Measurements from ENCODE around the gene NUDT4B. TPM values are rescaled to one million over a fixed set of nuclear protein-coding genes. Genes with fewer than 3 reads are reported as not detected.
"Not testable (repeated sequence)": the region's sequence is repeated elsewhere in the genome, so short reads cannot be mapped to it uniquely, and the experiment has no call there.

NUDT4B gene
- total RNA-seq = not detected

GRCh38 chr1:148748563-148749334, at the start of gene NUDT4B:
Gene NUDT4B (plus strand): TSS chr1:148748774. CDS start chr1:148748953, 179 bp downstream.
- H3K4me3 Mint-ChIP-seq; H3K4me1 Mint-ChIP-seq (ENCODE audit: low read depth); POLR2A ChIA-PET; H3K27ac Mint-ChIP-seq; H3K27me3 Mint-ChIP-seq; intact Hi-C loops (cut with micrococcal nuclease); H3K36me3 Mint-ChIP-seq (ENCODE audit: low read depth); CTCF ChIA-PET; DNase-seq; H3K9me3 Mint-ChIP-seq: not testable (repeated sequence)
- ATAC-seq = peak; percentile 76

GRCh38 chr1:148699357-148699756, 49.2 kb upstream of the NUDT4B start:
- H3K4me3 Mint-ChIP-seq; H3K27ac Mint-ChIP-seq; POLR2A ChIA-PET; H3K4me1 Mint-ChIP-seq (ENCODE audit: low read depth); H3K9me3 Mint-ChIP-seq; H3K27me3 Mint-ChIP-seq; DNase-seq; H3K36me3 Mint-ChIP-seq (ENCODE audit: low read depth); intact Hi-C loops (cut with micrococcal nuclease); CTCF ChIA-PET: not testable (repeated sequence)
- ATAC-seq = peak; percentile 95

DNA sequence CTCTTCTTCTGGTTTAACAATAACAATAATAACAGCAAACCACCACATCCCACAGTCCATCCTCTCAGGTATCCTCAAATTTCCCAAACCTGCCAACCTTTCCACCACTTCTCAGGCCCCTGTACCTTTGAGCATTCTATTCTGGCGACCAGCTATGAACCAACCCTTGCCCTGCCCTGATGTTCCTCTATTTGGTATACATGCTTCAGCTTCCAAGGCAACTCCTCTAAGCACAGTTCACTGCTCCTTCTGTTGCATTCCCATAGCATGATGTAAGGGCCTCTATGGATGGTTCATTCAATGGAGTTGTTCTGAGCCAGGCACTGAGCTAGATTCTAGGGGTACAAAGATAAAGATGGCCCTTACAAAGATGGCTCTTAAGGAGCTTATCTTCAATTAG, 46.3 kb upstream of the NUDT4B start:
- CTCF ChIA-PET = not testable (repeated sequence)

GRCh38 chr1:148703973-148704591, 44.5 kb upstream of the NUDT4B start:
- ATAC-seq; H3K4me1 Mint-ChIP-seq (ENCODE audit: low read depth); H3K27ac Mint-ChIP-seq; H3K4me3 Mint-ChIP-seq; intact Hi-C loops (cut with micrococcal nuclease); POLR2A ChIA-PET; H3K9me3 Mint-ChIP-seq; CTCF ChIA-PET; H3K36me3 Mint-ChIP-seq (ENCODE audit: low read depth); H3K27me3 Mint-ChIP-seq; DNase-seq: not testable (repeated sequence)

More for the DNA sequence above, 46.3 kb upstream of the NUDT4B start:
- H3K27me3 Mint-ChIP-seq; DNase-seq; H3K4me3 Mint-ChIP-seq; H3K9me3 Mint-ChIP-seq; H3K36me3 Mint-ChIP-seq (ENCODE audit: low read depth); H3K27ac Mint-ChIP-seq; H3K4me1 Mint-ChIP-seq (ENCODE audit: low read depth); POLR2A ChIA-PET; intact Hi-C loops (cut with micrococcal nuclease); ATAC-seq: not testable (repeated sequence)

- CTCF ChIA-PET; H3K27me3 Mint-ChIP-seq; intact Hi-C loops (cut with micrococcal nuclease): not testable (repeated sequence)
These were observed 43.1 kb upstream of the NUDT4B start for GRCh38 chr1:148705316-148705948.

GRCh38 chr1:148708779-148709333, 39.7 kb upstream of the NUDT4B start:
- intact Hi-C loops (cut with micrococcal nuclease); POLR2A ChIA-PET; CTCF ChIA-PET; H3K27ac Mint-ChIP-seq; H3K4me1 Mint-ChIP-seq (ENCODE audit: low read depth); H3K9me3 Mint-ChIP-seq; H3K27me3 Mint-ChIP-seq; DNase-seq; ATAC-seq; H3K4me3 Mint-ChIP-seq; H3K36me3 Mint-ChIP-seq (ENCODE audit: low read depth): not testable (repeated sequence)

More at GRCh38 chr1:148705316-148705948, 43.1 kb upstream of the NUDT4B start:
- H3K4me3 Mint-ChIP-seq; POLR2A ChIA-PET; H3K9me3 Mint-ChIP-seq; H3K27ac Mint-ChIP-seq; DNase-seq; H3K4me1 Mint-ChIP-seq (ENCODE audit: low read depth); ATAC-seq; H3K36me3 Mint-ChIP-seq (ENCODE audit: low read depth): not testable (repeated sequence)

DNA sequence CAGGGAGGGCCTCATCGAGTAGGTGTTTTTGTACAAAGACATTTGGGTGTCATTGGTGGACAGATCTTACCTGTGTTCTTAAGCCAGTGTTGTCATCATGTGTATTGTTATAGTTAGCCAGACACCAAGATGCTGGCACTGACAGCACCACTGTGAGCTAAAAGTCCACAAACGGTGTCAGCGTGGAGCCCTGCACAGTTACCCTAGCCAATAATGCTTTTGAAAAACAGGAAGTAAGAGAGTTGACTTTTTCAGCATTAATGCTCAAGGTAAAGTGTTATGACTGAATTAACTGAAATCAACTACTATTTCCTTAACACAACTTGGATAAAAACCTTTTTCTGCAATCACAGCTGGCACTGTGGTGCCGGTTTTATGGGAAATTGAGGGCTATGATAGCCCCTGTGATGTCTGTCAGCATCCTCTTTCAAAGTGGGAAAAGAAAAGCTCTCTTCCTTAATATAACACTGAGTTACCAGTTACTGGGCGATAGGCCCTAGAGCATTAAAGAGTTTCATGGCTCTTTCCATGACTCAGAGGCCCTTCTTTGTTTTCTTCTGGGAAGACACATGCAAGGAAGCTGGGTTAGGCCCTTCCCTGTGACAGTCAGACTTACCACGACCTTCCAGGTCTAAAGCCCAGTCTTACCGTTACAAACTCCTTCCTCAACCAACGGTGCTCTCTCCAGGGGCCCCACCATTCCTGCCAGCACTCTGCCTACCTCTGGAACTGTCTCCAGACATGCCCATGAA, 37.6 kb upstream of the NUDT4B start:
- H3K27me3 Mint-ChIP-seq; CTCF ChIA-PET; H3K36me3 Mint-ChIP-seq (ENCODE audit: low read depth); intact Hi-C loops (cut with micrococcal nuclease); H3K27ac Mint-ChIP-seq; POLR2A ChIA-PET; H3K9me3 Mint-ChIP-seq; DNase-seq; H3K4me1 Mint-ChIP-seq (ENCODE audit: low read depth); H3K4me3 Mint-ChIP-seq: not testable (repeated sequence)
- peak; percentile 45 for ATAC-seq

DNA sequence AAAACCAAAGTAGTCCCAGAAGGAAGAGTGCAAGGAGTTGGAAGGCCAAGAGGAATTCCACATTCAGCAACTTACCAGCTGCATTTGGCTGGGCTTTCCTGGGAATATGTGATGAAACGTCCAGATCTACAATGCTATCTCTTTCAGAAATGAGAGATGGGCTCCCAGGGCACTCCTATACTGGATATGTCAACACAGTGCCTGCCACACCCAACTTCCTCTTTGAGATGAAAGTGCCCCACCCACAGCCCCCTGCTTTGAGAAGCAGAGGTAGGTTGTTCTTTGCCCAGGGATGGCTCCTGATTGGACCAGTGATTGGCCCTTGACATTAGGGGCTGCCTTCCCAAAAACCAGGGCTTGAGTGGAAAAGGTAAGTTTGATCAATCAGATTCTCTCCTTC, 36.2 kb upstream of the NUDT4B start:
- H3K27ac Mint-ChIP-seq; CTCF ChIA-PET; H3K27me3 Mint-ChIP-seq; POLR2A ChIA-PET; H3K36me3 Mint-ChIP-seq (ENCODE audit: low read depth); DNase-seq; H3K4me1 Mint-ChIP-seq (ENCODE audit: low read depth); H3K4me3 Mint-ChIP-seq; H3K9me3 Mint-ChIP-seq; intact Hi-C loops (cut with micrococcal nuclease): not testable (repeated sequence)
- ATAC-seq = peak; percentile 46

GRCh38 chr1:148715518-148715917, 33.1 kb upstream of the NUDT4B start:
- H3K36me3 Mint-ChIP-seq (ENCODE audit: low read depth); DNase-seq; intact Hi-C loops (cut with micrococcal nuclease); CTCF ChIA-PET; H3K9me3 Mint-ChIP-seq; ATAC-seq; H3K27me3 Mint-ChIP-seq; H3K27ac Mint-ChIP-seq; POLR2A ChIA-PET; H3K4me3 Mint-ChIP-seq; H3K4me1 Mint-ChIP-seq (ENCODE audit: low read depth): not testable (repeated sequence)

DNA sequence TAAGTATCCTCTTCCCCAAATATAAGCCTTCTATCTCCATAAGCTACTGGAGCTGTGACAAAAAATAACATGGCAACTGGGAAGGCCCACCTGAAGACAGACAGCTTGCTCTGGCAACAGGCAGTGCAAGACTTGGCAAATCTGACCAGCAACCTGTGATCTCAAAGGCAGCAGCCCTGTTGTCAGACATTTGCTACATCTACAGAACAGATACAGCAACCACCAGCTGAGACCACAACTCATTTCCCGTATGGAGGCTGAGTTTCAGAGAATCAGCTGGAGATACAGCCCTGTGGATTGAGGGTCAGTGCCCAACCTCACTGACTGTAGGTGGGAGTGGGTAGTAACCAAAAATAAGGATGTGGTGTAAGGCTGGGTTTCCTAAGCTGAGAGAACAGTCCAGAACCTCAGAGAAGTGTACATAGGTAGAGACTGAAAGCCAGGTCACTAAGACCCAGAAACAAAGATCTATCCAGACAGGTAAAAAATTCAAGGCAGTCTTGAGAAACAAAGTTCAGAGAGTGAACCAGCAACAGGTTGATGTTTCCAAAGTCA, 31.5 kb upstream of the NUDT4B start:
- H3K27me3 Mint-ChIP-seq; intact Hi-C loops (cut with micrococcal nuclease); POLR2A ChIA-PET; DNase-seq; H3K9me3 Mint-ChIP-seq; H3K4me1 Mint-ChIP-seq (ENCODE audit: low read depth); CTCF ChIA-PET; H3K4me3 Mint-ChIP-seq; H3K27ac Mint-ChIP-seq; H3K36me3 Mint-ChIP-seq (ENCODE audit: low read depth): not testable (repeated sequence)
- ATAC-seq = peak; percentile 74

DNA sequence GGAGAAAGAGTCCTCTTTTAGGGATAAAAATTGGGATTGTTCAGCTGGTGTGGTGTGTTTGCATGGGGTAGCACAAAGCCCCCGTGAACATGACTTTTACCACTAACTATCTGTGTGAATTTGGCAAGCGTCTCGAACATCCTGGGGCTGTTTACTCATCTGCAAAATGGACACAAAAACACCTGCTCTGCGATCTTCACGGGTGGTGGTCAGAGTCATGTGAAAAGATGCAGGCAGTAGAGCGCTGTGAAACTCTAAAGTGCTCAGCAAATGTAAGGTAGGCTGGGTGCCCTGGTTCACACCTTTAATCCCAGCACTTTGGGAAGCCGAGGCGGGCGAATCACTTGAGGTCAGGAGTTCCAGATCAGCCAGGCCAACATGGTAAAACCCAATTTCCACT, 27.7 kb upstream of the NUDT4B start:
- H3K4me1 Mint-ChIP-seq (ENCODE audit: low read depth); intact Hi-C loops (cut with micrococcal nuclease); H3K27me3 Mint-ChIP-seq; H3K27ac Mint-ChIP-seq; H3K4me3 Mint-ChIP-seq; POLR2A ChIA-PET; ATAC-seq; DNase-seq; H3K36me3 Mint-ChIP-seq (ENCODE audit: low read depth); CTCF ChIA-PET; H3K9me3 Mint-ChIP-seq: not testable (repeated sequence)

Data from activated CD8-positive, alpha-beta T cell treated with anti-CD3 and anti-CD28 coated beads for 36 hours (primary cell).